Thyroid gland (tissue), 4 donors: ENCODE measurements around the gene ARHGEF10L.

Source experiments
- POLR2A ChIP-seq, 2 donors: fragments of 450-650 bp; IDR thresholded peaks; one replicate each; pipeline ENCODE4 v1.6.1; 2017; ENCODE audit warnings: antibody characterized with exemption in 2 of 2, mild to moderate bottlenecking in 2 of 2, moderate library complexity in 1 of 2
- TF ChIP-seq, protein P1 (sequence below), 6 experiments: fragments of 200-600 bp in 3 of 6; fragments of 450-650 bp in 3 of 6; sonication (generic) in 3 of 6; IDR thresholded peaks; one replicate each; pipeline ENCODE4 v1.5.1; 2016 to 2019; ENCODE audit warnings: antibody characterized with exemption in 6 of 6, mild to moderate bottlenecking in 2 of 6, inconsistent platforms in 1 of 6, moderate library complexity in 1 of 6

DNA sequence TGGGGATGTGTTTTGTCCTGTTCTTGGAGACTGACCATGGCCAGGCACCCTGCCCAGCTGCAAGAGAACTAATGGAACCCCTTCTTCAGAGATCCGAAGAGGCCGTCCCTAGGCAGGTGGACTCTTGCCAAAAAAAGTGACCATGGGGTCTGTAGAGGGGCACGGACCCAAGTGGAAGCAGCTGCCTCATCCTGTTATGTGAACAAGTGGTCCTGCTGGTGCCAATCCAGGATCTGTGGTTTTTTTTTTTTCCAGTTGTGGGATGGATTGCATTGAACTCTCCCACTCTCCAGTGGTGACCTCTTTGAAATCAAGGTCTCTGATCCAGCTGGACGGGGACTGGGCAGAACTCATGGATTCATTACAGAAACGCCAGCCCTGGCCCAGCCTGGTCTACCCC lies 71.2 kb downstream of the ARHGEF10L start:
- TF ChIP-seq, protein P1, sequence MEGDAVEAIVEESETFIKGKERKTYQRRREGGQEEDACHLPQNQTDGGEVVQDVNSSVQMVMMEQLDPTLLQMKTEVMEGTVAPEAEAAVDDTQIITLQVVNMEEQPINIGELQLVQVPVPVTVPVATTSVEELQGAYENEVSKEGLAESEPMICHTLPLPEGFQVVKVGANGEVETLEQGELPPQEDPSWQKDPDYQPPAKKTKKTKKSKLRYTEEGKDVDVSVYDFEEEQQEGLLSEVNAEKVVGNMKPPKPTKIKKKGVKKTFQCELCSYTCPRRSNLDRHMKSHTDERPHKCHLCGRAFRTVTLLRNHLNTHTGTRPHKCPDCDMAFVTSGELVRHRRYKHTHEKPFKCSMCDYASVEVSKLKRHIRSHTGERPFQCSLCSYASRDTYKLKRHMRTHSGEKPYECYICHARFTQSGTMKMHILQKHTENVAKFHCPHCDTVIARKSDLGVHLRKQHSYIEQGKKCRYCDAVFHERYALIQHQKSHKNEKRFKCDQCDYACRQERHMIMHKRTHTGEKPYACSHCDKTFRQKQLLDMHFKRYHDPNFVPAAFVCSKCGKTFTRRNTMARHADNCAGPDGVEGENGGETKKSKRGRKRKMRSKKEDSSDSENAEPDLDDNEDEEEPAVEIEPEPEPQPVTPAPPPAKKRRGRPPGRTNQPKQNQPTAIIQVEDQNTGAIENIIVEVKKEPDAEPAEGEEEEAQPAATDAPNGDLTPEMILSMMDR (IDR thresholded peaks at IDR 0.05) = no peak
- TF ChIP-seq POLR2A (IDR thresholded peaks at IDR 0.05) = no peak
